NK-92 (cell line): ENCODE measurements around the gene PRMT7.

Experiments used
- DNase-seq: peaks from one replicate; lab custom pipeline; 2025; ENCODE audit not compliant: unreplicated experiment; lab: John Stamatoyannopoulos, UW

The PRMT7 gene

DNA sequence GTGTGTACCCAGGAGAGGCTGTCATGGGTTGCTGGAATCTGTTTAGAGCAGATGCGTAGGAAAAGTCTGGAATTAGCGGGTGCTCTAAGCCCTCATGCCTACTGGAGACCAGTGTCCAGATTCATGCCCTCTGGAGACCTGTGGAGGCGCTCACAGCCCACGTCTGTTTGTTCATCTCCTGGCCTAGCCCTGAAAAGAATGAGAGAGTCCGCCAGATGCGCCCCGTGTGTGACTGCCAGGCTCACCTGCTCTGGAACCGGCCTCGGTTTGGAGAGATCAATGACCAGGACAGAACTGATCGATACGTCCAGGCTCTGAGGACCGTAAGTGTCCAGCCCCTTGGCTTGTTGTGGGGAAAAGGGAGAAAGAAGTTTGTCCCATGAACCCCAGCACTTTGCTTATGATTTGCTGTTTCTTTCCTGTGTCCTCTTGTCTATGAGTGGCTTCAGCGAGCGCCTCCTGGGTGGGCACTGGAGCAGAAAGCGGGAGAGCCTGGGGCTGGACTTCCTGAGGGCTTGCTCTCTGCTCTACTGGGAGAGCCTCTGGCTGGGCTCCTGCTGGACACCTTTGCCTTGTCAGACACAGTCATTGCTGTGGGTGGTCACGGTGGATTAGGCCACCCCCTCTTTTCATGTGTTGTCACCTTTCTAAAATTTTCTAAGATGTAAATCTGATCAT lies 35.3 kb downstream of the PRMT7 start:
- no peak for DNase-seq

DNA sequence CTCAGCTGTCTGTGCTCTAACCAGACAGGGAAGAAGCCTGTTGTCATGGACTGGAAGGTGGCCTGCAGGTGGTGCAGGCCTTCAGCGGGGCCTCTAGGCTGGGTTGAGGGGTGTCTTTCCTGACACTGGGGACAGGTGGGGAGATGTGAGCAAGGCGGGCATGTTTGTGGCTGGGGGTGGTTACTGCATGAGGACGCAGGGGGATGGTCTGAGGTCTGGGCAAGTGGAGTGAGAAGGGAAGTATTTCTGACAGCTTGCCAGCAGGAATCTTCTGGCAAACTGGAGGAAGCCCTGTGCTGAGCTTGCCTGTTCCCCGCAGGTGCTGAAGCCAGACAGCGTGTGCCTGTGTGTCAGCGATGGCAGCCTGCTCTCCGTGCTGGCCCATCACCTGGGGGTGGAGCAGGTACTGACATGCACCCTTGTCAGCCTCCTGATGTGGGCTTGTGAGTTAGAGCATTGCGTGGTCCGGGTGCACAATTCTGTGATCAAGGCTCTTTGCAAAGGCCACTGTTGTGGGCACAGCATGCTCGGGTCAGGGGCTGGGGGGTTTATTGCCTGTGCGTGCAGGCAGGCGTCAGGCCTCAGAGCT lies 36.2 kb downstream of the PRMT7 start:
- no peak for DNase-seq

DNA sequence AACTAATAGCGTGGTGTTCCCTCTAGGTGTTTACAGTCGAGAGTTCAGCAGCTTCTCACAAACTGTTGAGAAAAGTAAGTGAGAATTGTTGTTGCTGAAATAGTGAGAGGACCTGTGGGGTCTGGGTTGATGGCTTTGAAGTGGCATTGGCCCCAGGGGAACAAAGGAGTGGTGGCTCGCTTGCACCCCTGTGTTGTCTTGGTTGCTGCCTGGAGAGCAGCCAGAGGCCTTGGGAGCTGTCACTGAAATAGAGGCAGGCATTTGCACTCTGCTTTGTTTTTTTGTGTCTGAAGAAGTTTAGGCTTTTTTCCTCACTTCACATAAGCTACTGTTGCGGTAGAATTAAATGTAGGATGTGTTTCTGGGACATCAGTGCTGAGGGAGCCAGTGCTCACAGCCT lies 36.8 kb downstream of the PRMT7 start:
- DNase-seq: no peak

DNA sequence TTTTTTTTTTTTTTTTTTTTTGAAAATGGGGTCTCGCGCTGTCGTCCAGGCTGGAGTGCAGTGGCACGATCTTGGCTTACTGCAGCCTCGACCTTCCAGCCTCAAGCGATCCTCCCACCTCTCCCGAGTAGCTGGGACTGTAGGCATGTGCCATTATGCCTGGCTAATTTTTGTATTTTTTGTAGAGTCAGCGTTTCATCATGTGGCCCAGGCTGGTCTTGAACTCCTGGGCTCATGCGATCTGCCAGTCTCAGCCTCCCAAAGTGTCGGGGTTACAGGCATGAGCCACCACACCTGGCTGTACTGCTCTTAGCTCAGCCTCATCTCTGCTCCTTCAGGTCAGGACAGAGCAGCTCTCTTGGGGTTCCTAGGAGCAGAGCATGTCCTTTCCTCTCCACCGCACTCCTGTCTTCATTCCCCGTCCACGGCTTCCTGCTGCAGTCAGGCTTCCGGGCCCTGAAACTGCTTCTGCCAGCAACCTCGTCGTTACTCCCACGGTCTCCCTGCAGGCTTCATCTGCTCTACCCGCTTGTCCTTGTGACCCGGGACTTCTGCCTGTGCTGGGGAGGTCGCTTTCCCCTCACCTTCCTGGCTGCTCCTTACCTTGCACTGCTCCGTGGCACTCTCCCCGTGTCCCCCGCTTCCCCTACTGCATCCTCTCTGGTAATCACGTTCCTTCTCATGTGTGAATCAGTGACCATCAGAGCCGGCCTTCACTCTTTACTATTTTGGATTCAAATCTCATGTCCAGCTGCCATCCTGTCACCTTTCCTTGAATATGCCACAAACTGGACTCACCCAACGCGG lies 38.0 kb downstream of the PRMT7 start:
- no peak for DNase-seq

DNA sequence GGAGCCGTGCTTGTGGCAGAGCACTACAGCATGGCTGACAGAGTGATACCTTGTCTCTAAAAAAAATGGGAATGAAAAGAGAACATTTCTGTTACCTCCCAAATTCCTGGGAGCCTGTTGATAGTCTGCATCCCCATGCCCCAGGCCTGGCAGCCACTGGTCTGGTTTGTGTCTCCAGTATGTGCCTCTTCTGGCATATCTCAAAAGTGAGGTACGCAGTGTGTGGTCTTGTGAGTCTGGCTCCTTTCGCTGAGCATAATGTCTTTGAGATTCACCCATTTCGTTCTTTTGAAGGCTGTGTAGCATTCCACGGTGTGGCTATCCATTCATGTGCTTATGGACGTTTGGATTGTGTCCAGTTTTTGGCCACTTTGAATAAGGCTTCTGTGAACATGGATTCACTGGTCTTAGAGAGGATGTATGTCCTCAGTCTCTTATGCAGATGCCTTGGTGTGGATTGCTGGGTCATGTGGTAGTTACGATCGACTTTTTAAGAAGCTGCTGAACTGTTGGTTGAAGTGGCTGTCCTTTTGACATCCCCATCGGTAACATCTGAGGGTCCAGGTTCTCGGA lies 39.1 kb downstream of the PRMT7 start:
- DNase-seq: no peak

DNA sequence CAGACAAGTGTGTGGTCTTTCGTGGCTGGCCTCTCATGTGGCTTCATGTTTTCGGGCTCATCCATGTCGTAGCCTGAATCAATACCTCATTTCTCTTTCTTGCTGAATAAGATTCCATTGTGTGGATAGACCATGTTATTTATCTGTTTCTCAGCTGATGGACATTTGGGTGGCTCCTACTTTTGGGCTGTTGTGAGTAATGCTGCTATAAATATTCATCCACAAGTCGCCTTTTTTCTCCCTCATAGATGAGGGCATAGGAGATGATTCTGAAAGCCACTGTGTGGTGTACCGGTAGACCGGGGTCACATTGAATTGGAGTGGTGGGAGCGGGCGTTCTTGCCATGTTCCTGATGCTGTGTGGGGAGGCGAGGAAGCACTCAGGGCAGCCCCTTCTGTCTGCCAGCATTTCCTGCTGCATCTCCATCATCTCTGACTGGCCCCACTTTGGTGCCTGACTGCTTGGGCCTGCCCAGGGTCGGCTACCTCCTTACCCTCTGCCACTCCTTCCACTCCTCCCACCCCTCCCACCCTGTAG lies 40.1 kb downstream of the PRMT7 start:
- no peak for DNase-seq

DNA sequence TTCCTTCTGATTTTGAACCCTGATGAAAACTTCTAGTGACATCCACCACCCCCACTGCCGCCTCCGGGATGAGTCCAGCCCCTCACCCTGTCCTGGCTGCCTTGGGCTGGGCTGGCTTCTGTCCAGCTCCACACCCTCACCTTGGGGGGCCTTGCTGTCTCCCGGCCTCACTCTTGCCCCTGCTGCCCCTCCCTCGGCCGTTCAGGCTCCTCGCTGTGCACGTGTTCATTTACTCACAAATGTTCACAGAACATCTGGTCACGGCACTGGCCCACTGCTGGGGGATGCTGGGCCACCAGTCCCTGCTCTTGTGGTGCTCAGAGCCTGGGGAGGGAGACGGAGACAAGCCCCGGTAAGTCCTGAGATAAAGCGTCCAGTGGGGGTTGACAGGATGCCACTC lies 40.6 kb downstream of the PRMT7 start:
- DNase-seq: no peak

DNA sequence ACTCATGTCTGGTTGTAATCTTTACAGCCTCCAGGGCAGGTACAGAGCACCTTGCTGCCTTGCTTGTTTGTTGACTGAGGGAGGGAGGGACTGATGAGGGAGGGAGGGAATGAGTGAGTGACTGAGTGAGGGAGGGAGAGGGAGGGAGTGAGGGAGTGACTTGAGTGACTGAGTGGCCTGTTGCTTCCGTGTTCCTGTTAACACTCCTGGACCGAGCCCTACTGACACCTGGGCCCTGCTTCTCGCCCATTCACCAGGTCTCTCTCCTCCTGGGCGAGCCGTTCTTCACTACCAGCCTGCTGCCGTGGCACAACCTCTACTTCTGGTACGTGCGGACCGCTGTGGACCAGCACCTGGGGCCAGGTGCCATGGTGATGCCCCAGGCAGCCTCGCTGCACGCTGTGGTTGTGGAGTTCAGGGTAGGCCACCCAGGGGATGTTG lies 41.2 kb downstream of the PRMT7 start:
- no peak for DNase-seq

DNA sequence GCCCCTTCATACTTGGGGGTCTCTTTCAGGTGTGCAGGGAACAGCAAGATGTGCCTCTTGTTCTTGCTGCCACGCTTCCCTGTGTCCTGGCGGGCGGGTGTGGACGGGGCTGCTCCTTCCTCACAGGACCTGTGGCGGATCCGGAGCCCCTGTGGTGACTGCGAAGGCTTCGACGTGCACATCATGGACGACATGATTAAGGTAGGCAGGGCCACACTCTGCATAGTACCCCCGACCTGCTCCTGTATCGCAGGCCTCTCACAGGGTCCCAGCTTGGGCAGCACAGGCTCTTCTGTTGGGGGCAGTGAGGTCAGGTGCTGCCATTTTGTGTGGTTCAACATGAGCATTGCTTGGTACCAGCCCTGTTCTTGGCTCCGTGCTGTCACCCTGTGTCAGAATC lies 42.5 kb downstream of the PRMT7 start:
- DNase-seq: no peak

DNA sequence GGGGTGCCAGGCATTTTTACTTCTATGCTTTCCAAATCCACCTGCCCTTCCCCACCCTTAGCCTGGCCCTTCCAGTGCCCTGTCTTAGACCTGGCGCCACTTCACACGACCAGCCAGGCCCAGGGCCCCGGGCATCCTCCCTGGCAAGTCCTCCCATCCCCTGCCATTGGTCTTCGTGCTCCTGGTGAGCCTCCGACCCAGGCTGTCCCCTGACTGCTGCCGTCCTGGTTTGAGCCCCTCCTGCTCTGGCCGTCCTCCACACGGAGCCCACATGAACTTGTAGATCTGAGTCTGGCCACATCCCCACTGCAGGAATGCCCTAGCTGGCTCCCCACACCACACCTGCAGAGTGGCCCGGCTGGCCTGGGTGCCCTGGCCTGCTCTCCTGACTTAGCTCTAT lies 44.0 kb downstream of the PRMT7 start:
- no peak for DNase-seq

DNA sequence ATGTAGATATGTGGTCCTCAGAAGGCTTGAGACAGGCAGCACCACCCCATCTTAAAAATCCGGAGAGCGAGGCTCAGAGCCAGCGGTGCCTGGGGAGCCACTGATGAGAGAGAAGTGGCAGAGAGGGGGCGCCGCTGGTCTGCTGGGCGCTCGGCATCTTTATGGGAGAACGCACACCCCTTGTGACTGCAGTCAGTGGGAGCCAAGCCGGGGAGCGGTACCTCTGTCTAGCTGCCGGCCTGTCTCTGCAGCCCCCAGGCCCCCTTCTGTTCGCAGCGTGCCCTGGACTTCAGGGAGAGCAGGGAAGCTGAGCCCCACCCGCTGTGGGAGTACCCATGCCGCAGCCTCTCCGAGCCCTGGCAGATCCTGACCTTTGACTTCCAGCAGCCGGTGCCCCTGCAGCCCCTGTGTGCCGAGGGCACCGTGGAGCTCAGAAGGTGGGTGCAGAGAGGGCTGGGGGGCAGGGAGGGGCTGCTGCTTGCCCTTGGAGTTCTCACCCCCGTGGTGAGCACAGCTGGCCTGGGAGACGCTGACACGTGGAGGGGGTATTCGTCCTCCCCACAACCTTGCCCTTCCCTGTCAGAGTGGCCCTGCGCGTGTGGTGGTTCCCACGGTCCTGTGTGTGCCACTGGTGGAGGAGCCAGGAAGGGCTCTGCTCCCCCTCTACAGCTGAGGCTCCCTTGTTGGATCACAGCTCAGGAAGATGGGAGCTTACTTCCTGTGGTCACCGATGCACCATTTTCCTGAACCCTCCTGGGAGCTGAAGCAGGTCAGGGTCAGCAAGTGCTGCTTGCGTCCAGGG lies 44.8 kb downstream of the PRMT7 start:
- no peak for DNase-seq

DNA sequence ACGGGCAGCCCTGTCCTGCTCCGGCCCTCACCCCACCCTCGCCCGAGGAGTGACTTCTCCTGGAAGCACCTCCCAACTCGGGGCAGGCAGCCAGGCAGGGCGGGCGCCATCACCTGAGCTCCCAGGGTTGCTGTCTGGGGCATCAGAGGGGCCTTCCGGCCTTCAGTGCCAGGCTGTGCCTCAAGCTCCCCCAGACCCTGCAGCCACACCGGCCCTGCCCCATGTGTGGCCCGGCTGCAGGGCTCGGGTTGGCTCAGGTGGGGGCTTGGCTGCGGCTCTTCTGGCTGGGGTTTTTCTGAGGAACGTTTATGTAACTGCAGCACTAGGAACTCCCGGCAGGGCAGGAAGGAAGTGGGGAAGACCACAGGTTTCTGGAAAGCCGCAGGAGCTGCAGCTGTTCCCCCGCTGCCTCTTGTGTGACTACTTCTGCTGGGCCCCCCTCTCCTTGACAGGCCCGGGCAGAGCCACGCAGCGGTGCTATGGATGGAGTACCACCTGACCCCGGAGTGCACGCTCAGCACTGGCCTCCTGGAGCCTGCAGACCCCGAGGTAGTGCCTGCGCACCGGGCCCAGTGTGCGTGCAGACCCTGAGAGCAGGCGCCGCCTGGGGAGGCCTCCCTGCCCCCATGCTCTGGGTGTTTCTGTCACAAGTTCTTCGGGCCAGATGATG lies 45.6 kb downstream of the PRMT7 start:
- no peak for DNase-seq

DNA sequence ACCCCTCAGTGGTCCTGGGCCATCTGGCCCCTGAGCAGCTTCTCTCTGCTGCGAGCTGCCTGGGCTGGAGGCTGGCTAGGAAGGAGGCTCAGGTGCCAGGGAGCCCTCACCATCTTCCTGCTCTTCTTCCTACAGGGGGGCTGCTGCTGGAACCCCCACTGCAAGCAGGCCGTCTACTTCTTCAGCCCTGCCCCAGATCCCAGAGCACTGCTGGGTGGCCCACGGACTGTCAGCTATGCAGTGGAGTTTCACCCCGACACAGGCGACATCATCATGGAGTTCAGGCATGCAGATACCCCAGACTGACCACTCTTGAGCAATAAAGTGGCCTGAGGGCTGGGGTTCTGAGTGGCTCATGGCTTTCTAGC lies 46.1 kb downstream of the PRMT7 start:
- DNase-seq: no peak

DNA sequence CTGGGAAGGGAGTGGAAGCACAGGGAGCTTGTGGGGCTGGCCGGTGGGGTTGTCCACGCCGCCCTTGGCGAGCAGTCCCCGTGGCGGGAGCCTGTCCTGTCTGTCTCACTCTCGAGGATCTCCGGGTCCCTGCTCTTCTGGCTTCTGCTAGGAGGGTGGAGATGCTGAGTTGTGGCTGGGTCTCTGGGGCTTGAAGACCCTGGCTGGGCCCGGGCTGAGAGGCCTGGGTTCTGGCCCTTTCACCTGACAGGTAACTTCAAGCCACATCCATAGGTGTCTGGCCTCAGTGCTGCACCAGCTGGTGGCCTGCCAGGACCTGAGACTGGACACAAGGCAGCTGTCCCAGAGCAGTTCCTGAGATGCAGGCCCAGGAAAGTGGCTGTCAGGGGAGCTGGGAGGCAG lies 46.7 kb downstream of the PRMT7 start:
- no peak for DNase-seq

DNA sequence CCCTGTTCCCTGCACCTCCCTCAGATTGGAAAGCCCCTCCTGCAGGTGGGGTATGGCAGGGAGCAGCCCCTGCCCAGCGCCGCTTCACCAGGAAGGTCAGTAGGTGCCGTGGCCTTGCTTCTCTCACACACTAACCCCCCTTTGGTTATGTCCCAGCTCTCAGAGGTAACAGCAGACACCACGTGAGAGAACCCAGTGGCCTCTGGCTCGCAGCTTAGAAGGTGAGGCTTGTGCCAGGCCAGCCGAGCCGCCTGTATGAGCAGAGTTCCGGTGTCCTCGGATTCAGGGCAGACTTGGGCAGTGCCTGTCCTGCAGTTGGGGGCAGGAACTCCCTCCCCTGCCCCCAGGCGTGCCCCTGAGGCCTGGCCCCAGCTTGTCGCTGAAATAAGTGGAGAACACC lies 47.1 kb downstream of the PRMT7 start:
- no peak for DNase-seq

DNA sequence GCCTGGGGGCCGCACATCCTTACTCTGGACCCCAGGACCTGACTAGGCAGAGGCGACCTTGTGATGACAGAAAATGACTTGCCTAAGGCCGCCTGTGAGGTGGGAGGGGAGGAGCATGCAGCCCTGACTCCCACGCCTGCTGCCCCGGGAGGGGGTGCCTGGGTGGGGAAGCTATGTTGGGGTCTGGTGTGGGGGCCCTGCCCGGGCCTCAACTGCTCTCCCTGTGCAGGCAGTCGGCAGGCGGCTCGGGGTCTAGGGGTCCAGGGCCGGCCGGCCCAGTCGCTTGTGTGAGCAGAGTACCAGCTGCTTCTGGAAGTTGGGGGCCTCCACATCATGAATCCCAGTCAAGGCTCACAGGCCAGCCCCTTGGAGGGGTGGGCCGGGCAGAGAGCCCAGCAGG lies 48.1 kb downstream of the PRMT7 start:
- DNase-seq: no peak

DNA sequence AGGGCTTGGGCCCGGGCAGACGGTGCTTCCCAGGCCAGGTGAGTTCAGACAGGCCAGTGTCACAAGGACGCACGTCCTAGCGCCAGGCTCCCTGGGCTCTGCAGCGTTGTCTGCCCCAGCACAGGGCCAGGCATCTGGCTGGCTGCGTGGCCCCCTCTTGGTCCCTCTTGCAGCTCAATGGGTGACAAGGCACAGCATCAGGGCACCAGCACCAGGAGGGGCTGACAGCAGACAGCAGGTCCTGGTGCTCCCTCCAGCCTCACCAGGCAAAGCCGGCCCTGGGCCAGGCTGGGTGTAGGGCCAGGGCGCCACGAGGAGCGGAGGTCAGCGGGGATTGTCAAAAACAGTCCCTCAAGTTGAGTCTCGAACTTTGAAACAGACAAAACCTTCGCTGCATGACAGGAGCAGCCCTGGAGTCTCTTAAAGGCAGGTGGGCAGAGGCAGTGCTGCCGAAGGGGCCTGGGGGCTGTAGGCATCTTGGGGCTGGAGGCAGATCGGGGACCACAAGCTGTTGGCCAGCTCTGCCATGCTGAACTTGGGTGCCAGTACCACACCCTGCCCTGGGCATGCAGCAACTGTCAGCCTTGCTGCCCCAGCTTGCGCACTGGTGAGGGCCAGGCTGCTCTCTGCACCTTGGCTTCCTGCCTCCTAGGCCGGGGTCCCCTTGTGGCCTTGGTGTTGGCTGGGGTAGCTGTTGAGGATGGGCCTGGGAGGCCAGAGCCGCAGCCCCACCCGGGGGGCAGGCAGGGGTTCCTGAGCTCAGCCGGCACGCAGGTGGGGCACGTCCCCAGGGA lies 48.8 kb downstream of the PRMT7 start:
- no peak for DNase-seq

DNA sequence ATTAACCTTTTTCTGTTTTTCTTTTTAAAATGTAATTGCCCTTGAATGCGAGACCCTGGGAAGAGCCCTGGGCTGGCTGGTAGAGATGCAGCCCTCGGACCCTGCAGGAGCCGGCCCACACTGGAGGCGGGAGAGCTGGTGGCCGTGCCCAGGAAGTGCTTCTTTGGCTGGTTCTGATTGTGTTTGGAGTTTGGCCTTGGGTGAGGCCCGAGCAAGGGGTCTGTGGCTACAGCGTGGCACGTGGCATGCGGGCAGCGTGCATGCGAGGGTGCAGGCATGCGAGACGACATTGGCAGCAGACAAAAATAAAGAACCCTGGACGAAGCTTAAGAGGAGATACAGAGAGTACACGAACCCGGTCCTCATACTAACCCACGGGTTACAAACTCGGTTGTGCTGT lies 49.7 kb downstream of the PRMT7 start:
- no peak for DNase-seq

DNA sequence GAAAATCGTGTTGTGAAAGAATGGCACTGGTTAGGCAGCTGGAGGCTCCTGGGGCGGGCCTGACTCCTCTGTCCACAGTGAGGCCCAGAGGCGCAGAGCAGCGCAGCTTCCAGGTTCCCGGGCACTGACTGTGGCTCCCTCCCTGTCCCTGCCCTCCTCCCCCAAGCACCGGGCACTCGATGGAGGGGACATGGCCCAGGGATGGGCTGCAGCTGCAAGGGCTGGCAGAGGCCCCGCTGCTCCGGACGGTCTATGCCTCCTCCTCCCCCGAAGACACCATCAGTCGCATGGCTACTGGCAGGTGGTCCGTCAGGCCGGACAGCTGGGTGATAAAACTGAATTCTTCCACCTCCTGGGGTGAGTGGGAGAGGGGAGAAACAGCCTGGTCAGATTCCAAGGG lies 50.1 kb downstream of the PRMT7 start:
- DNase-seq: no peak

DNA sequence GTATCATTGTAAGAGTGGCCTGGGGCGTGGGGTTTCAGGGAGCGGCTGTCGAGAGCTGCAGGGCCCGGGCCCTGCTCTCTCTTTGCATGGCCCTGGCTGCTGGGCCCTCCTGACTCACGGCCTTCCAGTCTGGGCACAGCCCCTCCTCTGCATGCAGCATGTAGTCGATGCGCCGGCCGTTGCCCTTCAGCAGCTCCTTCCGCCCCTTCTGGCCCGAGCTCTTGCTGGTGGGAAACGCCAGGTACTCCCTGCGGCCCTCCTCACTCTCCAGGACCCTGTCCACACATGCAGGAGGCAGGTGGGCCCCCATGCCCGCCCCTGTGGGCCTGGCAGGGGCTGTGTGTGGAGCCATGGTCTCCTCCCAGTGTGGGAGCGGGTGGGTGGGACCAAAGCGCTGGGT lies 50.7 kb downstream of the PRMT7 start:
- no peak for DNase-seq
